Stimulated activated CD8-positive, alpha-beta memory T cell treated with anti-CD3 and anti-CD28 coated beads, Interleukin-15, amount 100 ng/mL, for 4 hours (primary cell): ENCODE measurements around the gene SLC37A2.

Source experiments
- DNase-seq, 2 donors: peaks; one replicate each; pipeline ENCODE4 v3.0.0-alpha.2; 2020; ENCODE audit warnings: low read depth in 2 of 2

The SLC37A2 gene

DNA sequence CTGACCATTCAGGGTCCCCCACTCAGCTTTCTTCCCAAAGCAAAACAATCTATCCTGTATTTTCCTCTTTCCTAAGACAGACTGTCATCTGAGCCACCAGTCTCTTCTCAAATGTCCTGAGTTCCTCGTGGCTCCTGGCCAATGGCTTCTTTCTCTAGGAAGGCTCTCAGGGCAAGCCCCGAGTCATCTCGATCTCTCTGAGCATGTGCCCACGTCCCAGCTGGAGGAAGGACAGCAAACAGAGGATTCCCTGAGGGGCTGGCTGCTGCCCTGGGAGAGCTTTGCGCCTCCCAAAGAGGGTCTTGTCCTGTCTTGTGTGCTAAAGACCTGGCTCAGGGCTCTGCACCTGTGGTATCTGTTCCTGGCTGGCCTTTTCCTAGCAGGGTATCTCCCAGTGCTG is 8.3 kb downstream of the SLC37A2 start:
- no peak for DNase-seq

DNA sequence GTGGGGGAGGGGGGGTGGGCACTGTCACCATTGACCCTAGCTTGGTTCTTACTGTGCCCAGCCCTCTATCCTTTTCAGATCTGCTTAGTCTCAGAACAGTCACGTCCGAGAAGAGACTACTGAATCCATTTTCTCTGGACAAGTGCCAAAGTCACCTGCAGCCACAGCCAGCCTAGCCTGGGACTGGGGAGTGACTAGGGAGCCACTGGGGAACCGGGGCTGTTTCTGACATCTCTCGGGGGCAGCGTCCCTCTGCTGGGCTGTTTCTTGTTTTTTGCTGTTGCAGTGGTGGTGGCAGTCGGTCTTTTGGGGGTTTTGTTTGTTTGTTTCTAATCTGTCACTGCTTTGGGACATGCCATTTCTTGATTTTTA is 8.7 kb downstream of the SLC37A2 start:
- DNase-seq: no peak

DNA sequence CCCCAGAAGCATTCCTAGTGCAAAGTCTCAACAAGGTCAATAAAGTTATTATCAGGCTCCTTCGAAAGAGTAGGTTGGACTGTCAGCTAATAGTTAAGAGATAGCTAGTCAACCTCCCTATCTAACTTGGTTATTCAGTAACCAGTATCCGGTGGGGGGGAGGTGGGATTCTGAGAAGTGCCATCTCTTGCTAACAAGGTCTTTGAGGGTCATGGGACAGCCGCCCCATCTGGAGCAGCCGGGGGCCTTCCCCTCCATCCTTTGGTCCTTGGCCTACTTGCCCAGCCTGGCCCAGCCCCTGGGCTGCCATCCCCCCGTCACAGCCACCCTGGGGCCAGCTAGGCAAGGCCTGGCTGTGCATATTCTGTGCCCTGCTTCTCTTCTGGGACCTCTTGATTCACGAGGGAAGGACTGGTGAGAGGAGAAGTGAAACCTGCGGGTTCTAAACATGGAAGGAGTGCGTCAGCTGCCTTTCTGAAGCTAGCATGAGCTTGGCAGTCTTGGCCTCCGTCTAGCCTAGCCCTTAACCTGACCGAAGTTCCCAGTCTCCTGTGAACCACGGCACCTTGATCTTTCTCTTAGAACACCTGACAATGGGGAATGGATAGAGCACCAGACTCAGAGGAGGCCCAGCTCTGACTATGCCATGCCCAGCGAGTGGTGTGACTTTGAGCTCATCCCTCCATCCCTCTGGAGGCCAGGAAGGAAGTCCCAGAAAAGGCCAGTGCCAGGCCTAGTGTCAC is 9.3 kb downstream of the SLC37A2 start:
- DNase-seq: no peak

DNA sequence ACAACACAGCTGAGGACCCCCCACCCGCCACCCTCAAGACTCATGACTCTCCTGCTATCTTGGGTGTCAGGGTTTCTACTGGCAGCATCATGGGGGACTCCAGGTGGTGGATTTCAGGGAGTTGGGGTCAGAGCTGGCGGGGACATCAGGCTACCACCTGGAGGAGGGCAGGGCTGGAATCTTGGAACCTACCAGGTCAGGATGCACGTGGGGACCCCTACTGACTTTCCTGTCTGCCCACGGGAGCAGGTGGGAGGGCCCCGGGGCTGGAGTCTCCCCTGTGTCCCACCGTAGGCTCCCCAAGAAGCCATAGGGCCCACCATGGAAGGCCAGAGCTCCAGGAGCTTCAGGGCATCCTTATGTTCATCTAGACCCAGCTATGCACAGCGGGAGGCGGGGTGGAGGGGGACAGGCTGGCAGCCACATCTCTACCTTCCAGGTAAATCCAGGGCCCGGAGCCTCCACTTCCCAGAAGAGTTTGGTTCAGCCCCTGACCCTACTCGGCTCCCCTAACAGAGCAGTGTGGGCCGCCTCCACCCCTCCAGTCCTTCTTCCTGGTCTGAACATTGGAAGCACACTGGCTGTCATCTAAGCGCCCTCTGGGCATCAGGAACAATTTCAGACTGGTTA is 10.0 kb downstream of the SLC37A2 start:
- no peak for DNase-seq

DNA sequence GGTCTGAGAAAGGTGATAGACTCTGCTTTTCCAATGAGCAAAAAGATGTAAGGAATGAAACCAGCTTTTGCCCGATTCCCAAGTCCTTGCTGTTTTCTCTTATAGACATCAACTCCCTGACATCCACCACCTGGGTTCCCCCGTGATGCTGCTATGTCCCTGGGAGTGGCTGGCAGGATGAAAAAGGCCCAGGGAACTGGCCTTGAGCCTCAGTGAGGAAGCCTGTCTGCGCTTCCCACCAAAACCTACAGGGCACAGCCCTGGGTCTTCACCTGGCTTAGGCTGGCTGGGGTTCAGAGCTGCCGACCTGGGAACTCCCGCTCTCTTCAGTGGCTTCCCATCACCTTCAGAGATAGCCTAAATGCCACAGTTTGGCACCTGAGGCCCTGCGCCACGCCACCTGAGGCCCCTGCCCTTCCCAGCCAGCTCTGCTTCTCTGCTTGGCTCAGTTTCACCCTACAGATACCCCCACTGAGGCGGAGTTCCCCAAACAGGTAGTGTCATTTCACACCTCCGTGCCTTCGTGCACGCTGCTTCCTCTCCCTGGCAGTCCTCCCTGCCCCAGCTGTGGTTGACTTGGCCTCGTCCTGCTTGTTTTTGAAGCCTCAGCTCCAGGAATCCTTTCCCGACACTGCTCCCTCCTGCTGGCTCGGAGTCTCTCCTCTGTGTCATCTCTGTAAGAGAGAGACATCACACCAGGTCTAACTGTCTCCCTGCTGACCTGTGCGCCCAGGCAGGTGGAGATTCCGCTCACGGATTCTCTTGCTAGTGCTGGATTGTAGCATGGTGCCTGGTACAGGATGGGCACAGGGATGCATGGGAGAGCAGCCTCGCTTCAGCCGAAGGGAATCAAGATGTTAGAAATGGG is 10.7 kb downstream of the SLC37A2 start:
- no peak for DNase-seq

DNA sequence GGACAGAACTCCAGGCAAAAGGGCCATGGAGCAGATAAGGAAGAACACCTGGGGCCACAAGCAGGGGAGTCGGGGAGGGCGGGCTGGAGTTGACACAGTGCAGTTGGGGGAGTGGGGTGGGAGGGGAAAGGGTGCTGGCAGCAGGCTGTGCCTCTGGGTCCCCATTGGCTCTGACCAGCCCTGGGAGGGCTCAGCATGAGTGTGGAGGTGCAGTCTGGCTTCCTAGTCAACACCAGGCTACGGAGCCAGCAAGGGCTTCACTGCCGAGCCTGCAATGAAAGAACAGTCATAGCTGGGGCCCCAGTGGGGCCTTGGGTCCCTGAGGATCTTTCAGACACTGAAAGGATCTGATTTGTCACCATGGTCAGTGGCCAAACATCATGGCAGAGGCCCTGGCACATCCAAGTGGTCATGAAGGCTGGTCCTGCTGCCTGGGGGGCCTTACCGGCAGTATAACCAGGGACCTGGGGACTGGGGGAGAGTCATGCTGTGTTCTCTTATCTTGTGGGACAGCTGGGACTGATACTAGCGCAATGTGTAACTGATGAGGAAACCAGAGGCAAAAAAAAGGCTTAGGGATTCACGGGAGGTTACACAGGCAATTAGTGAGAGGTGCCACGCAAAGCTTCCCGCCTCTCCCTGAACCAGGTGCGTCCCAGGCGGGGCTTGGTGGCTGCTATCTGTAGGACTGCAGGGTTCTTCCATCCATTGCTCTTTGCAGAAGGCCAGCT is 11.6 kb downstream of the SLC37A2 start:
- DNase-seq: no peak

DNA sequence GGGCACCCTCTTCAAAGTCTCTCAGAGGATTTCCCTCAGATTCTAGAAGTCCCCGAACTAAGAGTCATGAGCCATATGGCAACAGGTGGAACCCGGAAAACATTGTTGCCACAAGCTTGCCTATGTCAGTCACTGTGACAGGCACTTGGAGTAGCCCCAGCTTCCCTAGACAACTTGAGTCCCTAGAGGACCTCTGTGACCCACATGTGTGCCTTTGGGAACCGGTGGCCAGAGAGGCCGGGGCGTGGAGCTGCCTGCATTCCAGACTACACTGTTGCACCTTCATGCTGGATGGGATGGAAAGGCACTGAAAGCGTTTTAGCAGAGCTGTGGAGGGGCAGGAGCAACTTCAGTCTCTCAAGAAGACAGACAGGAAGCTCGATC is 12.1 kb downstream of the SLC37A2 start:
- DNase-seq: no peak

DNA sequence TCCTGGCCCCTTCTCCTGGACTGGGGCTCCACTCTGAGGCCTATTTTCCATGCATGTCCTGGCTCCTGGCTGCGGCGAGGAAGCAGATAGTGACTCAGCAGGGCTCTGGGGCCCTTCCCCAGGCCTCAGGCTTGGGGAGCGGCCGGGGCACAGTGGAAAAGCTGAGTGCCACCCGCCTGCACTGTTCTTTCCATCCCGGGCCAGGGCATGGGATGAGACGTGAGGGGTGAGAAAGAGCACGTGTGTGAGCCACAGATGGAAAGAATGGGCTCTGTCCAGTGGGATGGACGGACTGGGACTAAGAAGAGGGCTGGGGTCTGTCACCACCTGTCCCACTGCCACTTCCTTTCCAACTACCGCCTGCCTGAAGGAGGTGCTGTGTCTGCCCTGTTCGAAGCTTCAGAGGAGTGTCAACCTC is 12.8 kb downstream of the SLC37A2 start:
- DNase-seq: no peak

DNA sequence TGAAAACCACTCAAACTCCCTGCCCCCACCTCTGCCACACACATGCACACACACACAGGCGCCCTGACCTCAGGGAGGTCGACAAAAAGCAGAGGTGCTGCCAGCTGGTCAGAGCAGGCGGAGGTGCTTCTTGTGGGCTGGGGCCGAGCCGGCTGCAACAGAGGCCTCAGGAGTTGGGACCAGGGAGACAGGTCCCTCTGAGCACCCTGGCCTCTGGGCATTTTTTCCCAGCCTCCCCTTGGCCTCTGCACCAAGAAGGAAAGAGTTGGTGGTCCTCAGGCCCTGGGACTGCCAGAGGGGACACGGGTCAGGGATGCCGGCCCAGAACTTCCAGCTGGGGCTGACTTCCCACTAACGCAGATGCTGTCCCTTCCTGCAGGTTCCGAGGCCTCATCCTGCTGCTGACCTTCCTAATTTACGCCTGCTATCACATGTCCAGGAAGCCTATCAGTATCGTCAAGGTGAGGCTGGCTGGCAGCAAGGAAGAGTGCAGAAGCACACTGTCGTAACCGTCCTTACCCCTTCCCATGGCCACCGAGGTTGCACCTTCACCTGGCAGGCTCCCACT is 13.4 kb downstream of the SLC37A2 start:
- no peak for DNase-seq

DNA sequence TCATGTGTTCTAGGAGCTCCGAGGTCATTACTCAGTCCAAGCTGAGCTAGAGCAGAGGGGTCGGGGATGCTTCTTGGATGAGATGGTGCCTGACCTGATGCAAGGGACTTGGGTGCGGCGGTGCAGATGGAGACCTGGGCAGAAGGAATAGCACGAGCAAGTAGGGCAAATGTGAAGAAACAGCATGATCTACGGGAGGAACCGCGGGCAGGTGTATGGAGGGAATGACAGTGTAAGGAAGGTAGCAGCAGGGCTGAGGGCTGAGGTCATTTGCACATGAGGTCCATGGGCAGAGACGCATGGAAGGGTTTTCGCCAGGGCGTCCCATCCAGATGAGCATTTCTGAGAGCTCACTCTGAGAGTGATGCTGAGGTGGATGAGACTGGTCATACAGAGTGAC is 14.9 kb downstream of the SLC37A2 start:
- no peak for DNase-seq

DNA sequence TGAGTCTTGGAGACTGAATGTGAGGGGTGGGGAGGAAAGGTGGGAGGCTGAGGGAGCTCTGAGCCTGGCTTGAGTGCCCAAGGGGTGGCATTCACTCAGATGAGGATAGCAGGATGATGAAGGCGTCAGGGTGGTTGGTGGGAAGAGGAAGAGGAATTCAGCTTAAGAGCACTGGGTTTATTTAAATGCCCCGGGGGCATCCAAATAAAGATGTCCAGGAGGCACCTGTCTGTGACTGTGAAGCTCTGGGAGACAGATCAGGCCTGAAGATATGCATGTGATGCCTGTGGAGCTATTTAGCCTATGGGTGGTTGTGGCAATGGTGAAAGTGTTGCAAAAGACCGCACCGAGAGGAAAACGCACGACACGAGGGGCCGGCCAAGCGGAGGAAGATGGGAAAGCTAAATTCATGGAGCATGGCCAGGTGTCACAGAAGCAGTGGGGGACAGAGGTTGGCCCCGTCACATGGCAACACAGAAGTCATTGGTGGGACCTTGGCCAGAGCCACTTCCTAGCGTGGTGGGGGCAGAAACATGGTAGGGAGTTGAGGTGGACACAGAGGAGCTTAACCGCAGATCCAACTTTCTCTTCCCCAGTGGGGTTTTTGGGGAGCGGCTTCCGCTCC is 15.5 kb downstream of the SLC37A2 start:
- DNase-seq: no peak

DNA sequence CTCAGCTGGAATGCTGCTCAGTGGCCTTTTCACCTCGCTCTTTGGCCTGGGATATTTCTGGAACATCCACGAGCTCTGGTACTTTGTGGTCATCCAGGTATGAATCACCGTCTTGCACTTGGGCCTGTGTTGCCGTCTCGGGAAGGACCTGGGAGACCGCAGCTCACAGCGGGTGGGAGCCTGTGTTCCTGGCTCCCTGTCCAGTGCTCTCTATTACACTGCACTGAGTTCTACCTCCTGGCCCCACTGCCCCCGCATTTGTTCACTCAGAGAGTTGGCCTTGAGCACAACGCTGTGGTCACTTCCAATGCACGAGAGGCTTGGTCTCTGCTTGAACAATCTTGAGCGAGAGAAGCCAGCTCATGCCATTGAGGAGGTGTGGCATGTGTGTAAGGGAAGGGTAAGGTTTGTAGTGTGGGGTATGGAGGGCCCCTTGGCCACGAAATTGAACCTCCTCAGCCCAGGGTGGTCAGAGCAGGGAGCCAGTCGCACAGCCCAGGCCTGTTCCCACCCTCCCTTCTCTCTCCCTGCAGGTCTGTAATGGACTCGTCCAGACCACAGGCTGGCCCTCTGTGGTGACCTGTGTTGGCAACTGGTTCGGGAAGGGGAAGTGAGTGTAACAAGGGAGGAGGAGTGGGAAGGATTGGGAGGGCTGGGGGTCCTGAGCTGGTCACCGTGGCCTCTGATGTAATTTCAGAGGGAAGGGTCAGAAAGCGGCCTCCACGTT is 16.2 kb downstream of the SLC37A2 start:
- DNase-seq: no peak

DNA sequence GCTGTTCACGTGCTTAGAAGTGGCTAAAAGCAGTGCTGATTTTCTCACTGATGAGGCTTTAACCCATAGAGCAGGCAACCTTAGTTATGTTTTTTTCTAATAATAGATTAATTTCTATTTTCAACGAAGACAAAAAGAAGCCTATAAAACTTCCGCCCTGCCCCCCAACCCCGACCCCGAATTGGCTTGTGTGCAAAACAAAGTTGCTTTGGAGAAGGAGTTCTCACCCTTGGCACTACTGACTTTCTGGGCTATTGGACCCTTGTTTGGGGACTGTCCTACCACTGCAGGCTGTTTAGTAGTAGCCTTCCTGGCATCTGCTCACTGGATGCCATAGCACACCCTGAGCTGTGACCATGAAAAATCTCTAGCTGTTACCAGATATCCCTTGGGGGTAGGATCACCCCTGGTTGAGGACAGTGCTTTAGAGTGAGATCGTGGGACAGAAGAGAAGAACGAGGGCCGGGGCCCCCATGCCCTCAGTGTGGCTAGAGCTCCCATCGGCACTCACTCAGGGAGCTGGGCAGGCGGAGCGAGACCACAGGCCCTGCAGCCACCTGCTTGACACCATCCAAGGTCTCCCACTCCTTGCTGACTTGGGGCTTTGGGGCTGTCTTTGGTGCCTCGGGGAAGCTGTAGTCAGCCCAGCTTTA is 16.9 kb downstream of the SLC37A2 start:
- no peak for DNase-seq

DNA sequence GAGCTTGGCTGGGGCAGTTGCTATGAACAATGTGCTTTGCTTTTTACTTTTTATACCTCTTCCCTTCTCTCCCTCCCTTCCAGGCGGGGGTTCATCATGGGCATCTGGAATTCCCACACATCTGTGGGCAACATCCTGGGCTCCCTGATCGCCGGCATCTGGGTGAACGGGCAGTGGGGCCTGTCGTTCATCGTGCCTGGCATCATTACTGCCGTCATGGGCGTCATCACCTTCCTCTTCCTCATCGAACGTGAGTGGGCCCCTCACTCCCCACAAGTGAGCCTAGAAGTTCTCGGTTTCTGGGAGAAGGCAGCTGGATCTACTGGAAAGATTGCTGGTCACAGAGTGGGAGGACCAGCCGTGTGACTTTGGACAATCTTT is 17.4 kb downstream of the SLC37A2 start:
- DNase-seq: no peak

DNA sequence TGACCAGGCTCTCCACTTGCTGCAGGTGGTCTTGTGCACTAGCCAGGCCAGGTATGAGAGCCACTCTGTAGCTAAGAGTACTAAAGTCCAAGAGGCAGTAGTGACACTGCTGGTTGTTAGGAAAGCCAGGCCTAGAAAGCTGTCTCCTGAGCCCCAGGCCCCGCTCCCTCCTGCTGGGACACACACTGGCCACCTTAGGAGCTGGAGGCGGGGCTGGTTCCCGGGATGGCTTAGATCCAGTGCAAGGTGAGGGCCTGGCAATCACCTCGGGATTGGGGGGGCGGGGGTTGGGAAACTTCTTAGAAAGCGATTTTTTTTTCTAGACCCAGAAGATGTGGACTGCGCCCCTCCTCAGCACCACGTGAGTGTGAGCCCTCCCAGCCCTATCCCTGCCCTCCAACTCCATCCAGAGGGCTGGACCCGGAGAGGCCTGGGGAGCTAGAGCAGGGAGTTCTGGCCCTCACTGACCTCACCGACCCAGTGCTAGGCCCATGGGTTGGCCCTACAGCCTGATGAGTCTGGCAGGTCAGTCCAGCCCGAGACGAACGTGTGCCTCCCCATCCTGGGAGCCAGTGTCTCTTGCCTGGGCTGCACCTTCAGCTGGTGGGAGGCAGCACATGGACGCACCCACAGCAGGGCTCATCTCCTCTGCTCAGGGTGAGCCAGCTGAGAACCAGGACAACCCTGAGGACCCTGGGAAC is 18.1 kb downstream of the SLC37A2 start:
- no peak for DNase-seq

DNA sequence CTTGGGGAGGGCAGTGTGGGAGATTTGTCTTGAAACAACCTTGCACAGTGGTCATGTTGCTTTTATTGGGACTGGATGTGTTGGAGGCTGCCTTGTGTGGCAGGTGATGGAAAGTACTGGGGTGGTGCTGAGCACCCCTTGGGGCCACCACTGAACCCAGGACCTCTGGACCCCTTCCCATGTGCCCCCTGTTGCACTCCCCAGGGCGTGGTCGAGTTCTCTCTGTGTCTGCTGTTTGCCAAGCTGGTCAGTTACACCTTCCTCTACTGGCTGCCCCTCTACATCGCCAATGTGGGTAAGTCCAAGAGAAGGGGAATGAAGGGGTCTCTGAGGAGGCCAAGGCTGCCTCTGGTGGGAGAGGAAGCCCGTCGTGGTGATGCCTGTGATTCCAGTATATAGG is 18.9 kb downstream of the SLC37A2 start:
- DNase-seq: no peak

DNA sequence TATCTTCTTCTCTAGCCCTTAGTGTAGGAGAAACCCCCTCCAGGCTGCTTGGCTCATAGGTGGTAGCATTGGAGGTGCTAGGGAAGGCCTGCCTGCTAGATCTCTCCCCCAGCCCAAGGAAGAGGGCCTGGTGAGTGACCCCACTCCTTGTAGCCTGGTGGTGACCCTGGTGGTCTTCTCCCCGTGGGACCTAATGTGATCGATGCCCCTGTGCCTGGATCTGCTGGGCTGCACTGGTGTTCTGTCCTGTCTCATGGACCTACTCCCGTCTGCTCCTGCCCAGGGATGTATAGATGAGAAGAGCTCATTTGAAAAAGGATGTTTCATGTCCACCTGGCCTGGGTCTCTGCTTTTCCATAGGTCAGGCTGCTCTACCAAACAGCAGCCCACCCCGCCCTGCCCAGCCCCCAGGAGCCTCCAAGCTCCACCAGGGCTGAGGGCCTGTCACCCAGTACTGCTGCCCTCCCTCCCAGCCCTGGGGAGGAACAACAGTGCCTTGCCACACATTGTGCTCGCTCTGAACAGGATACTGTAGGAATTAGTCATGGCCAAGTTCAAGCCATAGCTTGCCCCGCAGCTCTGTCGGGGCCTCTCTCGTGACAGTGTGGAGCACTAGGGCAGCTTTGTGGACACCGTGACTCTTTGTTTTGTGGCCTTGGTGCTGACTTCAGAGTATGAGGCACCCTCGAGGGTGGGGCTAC is 19.7 kb downstream of the SLC37A2 start:
- DNase-seq: no peak

DNA sequence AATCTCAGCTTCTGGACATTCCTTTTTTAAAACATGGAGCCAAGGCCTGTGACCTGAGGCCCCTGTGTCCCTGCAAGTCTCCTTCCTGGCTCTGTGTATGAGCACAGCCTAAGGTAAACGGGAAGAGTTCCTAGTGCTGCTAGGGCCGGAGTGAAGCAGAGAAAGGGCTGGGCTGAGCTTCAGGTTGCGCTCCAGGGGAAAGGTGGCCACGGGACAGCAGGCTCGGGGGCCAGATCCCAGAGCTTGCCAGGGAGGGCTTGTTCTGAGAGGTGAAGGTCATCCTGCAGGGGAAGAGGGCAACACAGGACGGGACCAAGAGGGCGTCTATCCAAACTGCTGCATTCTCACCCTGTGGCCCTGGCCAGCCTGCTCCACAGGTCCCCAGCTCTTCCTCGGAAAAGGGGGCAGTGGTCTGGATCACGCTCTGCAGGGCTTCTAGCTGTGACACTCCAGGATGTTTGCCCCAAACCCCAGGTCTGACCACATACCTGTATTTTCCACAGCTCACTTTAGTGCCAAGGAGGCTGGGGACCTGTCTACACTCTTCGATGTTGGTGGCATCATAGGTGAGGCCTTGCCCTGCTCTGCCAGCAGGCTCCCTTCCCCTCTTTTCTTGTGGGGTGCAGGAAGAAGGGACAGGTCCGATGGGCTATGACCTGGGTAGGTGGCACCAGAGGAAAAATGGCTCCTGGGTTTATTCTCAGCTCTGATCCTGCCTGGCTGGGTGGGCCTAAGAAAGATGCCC is 20.4 kb downstream of the SLC37A2 start:
- DNase-seq: no peak
